Measurements from ENCODE around the gene GNGT1. TPM values are rescaled to one million over a fixed set of nuclear protein-coding genes. Genes with fewer than 3 reads are reported as not detected.

GNGT1 gene
- polyA plus RNA-seq, 1 of the 3 experiments (the other 2 are of a cell fraction), result 0.15 TPM

- TF ChIP-seq ZBTB33 (IDR thresholded peaks at IDR 0.05; ENCODE audit: borderline replicate concordance, low read depth) (no peak), NRF1 (IDR thresholded peaks at IDR 0.05; ENCODE audit: low read depth, low read length) (peak; percentile 41), MEF2A (IDR thresholded peaks at IDR 0.05; ENCODE audit: borderline replicate concordance, low read depth) (no peak), IRF3 (IDR thresholded peaks at IDR 0.05; ENCODE audit: low read depth, low read length) (no peak), TAF1 (IDR thresholded peaks at IDR 0.05; ENCODE audit: borderline replicate concordance, low read depth, low read length) (peak; percentile 55), USF2 (IDR thresholded peaks at IDR 0.05; ENCODE audit: borderline replicate concordance, low read depth, low read length) (no peak), NFIC (IDR thresholded peaks at IDR 0.05; ENCODE audit: borderline replicate concordance) (peak; percentile 65), RAD21 (IDR thresholded peaks at IDR 0.05; ENCODE audit: low read length) (peak; percentile 54), PBX3 (IDR thresholded peaks at IDR 0.05) (no peak), GABPA (IDR thresholded peaks at IDR 0.05; ENCODE audit: low read depth) (peak; percentile 13; the same call in 1 of the 2 replicates)
Observed at GRCh38 chr7:93921607-93922566, 15.5 kb downstream of the GNGT1 start, which contains the start of gene GNG11 (continued).

- H3K27me3 ChIP-seq (ENCODE audit: insufficient read depth), result no peaks in the 10 kb centered on the region
- no peaks in the 10 kb centered on the region for H3K9me2 ChIP-seq
- DNase-seq, result no peak
- H3K4me1 ChIP-seq (ENCODE audit: control insufficient read depth in 1 of 2, insufficient read depth in 2 of 2, low read depth in 1 of 2, low read length in 1 of 2), result peaks cover 14 to 25% of the 10 kb centered on the region in 2 experiments; a peak in 3 of 4 replicates
- H3K4me2 ChIP-seq, result peak overlapping the region; percentile 73
- CTCF ChIA-PET, result interaction anchor here (0.6 to 2.0 kb wide), 4 partner anchors 9 to 330 kb away, joined by 3 to 8 read pairs (median 4); no protein-coding TSS in a partner anchor
- peak overlapping the region; percentile 73 for H3K9ac ChIP-seq
- H3F3A ChIP-seq (replicated peaks; ENCODE audit: insufficient read depth), result peaks cover 8% of the 10 kb centered on the region
- peak overlapping the region; percentile 69 to 79 for H3K4me3 ChIP-seq (ENCODE audit: low read depth in 2 of 2, low read length in 1 of 2)
- peaks cover 30% of the 10 kb centered on the region for H3K79me2 ChIP-seq (ENCODE audit: insufficient read depth)
- peak overlapping the region; percentile 92; the same call in 1 of the 2 replicates for H2AFZ ChIP-seq (ENCODE audit: low read depth)
- H4K20me1 ChIP-seq (ENCODE audit: insufficient read depth), result no peaks in the 10 kb centered on the region
- no peak for TF ChIP-seq TAF1 (IDR thresholded peaks at IDR 0.05; ENCODE audit: borderline replicate concordance, low read depth, low read length)
- no peak for TF ChIP-seq SIN3A (IDR thresholded peaks at IDR 0.05; ENCODE audit: borderline replicate concordance, low read depth, low read length)
- no peak for TF ChIP-seq FOXJ3 (CRISPR knock-in tag; IDR thresholded peaks at IDR 0.05)
- TF ChIP-seq RAD21 (IDR thresholded peaks at IDR 0.05; ENCODE audit: low read length), result no peak
- no peaks in the 10 kb centered on the region for H3K9me3 ChIP-seq
- WGBS (ENCODE audit: low lambda C conversion rate), result 30% methylated on average over 6 of the region's 6 CpGs
- peaks cover 13 to 23% of the 10 kb centered on the region in 2 experiments for H3K36me3 ChIP-seq (replicated peaks in 1 of 2; ENCODE audit: control insufficient read depth in 1 of 2, insufficient read depth in 2 of 2, low read length in 1 of 2)
- H3K27ac ChIP-seq (ENCODE audit: low read depth in 2 of 2, low read length in 1 of 2), result peak overlapping the region; percentile 78 to 98; a peak in 3 of 4 replicates
- POLR2A ChIA-PET, result no interaction called here
Observed at GRCh38 chr7:93923296-93923695, 16.9 kb downstream of the GNGT1 start.

All from SK-N-SH (cell line).